GM19395 (cell line): ENCODE measurements around the gene CXorf58.
"Not testable (repeated sequence)": the region's sequence is repeated elsewhere in the genome, so short reads cannot be mapped to it uniquely, and the experiment has no call there.

ENCODE experiments used
- ATAC-seq: cut with Tn5 transposase; IDR thresholded peaks from one replicate; pipeline ENCODE4 v1.9.1; 2021; ENCODE audit warnings: mild to moderate bottlenecking, moderate library complexity; ENCODE audit not compliant: unreplicated experiment

Gene CXorf58, protein sequence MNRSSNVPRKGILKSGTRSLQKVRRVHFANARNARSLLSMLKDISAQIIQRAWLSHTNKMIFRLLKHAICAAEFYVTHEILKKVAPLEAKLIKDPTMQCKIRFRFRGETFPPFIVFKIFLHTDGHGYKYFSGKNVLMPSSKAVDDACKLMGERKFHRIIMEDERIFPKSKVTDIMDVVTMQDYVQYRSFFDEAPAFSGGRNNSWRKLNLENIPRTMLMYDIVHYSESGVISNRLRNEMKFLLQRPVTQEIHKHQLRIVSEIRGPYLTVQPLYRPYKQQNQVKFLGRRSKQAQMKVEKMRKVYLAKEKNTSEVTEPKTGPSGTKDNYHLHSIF

GRCh38 chrX:23907498-23908218, at the start of gene CXorf58, which contains the start of gene APOO:
Gene CXorf58 (plus strand): TSS chrX:23908006. CDS start chrX:23910303, 2,297 bp downstream.
Gene APOO (minus strand): TSS chrX:23907938. CDS start chrX:23907702, 236 bp downstream.
- ATAC-seq, result peak; percentile 90

GRCh38 chrX:23859238-23859637, 48.6 kb upstream of the CXorf58 start:
- ATAC-seq, result not testable (repeated sequence)

DNA sequence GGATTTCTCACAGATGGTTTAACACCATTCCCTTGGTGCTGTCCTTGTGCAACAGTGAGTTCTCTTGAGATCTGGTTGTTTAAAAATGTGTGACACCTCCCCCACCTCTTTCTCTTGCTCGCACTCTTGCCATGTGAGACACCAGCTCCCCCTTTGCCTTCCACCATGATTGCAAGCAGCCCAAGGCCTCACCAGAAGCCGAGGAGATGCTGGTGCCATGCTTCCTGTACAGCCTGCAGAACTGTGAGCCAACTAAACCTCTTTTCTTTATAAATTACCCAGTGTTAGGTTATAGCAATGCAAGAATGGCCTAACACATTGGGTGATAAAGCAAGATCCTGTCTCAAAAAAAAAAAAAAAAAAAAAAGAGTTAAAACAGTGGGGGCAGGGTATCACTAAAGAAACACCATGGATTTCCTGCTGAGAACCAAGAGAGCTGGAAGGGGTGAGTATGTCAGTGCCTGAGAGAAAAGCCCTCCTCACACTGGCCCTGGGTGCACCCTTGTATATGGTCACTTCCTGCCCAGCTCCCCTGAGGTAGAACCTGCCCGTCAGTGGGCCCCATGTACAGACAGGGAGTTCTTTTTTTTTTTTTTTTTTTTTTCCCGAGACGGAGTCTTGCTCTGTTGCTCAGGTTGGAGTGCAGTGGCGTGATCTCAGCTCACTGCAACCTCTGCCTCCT, 46.5 kb upstream of the CXorf58 start:
- ATAC-seq, result no peak

DNA sequence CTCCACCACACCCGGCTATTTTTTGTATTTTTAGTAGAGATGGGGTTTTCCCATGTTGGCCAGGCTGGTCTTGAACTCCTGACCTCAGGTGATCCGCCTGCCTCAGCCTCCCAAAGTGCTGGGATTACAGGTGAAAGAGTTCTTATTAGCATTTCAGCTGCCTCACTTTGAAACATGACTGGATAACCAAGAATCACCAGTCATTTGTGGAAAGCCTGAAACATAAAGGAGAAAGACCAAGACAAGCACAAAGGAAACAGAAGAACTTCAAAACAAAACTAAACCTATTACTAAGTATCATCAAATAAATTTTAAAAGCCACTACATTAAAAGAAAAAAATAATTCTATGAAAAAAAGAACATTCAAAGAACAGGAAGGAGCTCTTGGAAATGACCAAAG, 45.9 kb upstream of the CXorf58 start:
- not testable (repeated sequence) for ATAC-seq

DNA sequence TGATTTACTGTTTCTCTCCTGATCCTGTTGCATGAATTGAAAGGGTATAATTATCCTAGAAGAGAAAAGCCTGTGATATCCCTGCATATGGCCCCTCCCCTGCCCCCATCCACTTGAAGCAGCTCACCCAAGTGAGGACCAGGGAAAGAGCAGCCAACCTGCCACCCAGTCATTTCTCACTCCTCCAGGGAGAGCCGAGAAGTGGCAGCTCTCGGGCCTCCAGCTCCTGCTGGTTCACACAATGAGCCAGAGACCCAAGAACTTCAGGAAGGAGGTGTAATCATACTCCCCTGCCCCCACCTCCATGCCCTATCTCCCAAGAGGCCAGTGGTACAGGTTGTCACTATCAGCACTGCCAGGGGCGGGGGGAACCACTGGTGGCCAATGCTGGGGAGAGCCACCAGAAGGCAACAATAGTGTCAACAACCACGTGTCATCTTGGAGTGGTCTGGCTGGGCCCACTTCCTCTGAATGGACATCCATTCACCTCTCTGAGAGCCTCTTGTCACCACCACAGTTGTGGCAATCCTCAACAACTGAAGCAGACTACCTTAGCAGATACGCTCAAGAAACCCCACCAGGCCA, 43.0 kb upstream of the CXorf58 start:
- ATAC-seq, result no peak

DNA sequence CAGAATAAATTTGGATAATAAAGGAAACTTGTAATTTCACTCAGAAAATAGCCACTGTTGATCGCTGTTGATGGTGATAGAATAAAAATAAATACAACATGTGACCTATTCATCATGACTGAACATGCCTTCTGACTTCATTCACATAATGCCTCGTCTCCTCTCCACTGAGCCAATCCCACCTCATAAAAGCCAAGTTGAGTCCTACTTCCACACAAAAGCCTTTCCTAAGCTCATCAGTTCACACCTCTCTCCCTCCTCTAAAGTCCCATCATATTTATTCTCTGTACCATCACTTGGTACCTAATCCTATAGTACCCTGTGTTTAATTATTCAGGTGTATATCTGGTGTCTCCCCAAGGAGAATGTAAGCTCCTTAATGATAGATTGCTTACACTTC, 37.8 kb upstream of the CXorf58 start:
- ATAC-seq, result no peak

- ATAC-seq, result no peak
Measured at GRCh38 chrX:23871905-23872546, 35.8 kb upstream of the CXorf58 start.

DNA sequence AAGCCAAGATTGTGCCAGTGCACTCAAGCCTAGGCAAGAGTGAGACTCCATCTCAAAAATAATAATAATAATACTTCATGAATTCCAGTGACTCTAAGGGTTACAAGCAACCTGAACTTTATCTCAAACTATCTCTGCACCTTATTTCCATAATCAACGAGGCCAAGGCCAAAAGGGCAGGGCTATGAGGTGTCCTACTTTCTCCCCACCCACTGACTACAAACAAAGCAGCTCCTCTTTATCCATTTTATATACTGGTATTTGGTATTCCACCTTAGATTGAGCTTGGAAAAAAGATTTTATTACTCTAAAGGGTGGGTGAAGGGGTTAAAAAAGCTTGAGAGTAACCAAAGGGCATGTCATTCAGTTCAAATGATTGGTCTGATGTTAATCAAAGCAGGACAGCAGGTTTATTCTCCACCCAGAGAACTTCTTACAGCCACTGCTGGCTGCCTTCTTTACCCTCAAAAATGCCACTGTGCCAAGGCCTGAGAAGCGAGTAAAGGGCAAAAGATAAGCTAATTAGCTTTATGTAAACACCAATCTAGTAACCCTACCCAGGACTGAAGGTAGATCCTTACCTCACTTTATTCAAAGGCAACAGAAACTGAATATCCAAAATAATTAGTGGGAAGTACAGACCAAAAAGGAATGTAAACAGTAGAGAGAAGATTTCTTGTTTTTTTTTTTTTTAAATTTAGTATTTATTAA, 28.3 kb upstream of the CXorf58 start:
- no peak for ATAC-seq

DNA sequence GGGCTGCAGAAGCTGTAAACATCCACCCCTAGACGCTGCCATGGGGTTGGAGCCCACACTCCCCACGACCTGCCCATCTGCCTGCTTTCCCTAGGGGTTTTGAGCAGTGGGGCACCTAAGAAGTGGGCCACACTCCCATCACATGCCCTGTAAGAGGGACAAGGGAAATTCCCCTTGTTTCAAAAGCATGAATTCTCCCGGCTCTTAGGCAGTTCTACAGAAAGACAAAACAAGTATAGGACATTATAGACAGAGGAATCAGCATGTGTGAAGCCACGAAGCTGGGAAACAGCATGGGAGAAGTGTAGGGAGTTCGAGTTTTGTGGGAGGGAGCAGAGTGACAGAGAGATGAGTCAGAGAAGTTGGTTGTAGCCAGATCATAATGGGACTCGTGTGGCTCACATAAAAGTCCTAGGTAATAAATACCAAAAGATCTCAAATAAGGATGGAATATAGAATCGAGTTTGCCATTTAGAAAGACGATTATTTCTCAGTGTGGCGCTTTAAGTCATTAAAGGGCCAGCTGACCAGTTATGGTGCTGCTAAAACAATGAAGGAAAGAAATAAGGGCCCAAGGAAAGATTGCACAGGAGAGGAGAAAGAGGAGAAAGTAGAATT, 24.0 kb upstream of the CXorf58 start:
- ATAC-seq, result no peak

DNA sequence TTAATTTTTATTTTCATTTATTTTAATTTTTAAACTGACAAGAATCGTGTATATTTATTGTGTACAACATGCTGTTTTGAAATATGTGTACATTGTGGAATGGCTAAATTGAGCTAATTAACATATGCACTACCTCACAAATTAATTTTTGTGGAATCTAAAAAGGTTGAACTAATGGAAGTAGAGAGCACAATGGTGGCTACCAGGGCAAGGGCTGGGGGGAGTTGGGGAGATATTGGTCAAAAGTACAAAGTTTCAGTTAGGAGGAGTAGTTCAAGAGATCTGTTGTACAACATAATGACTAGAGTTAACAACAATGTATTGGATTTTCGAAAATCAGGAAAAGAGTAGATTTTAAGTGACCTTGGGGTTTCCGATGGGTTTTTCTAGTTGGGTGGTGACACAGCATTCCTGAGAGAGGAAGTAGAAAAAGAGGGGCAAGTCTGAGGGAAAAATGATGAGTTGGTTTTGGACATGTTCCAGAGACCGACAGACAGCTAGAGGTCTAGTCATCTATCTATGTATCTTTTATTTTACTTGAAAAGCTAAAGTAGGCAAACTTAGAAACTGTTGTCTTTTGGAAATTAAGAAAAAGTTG, 23.3 kb upstream of the CXorf58 start:
- no peak for ATAC-seq

GRCh38 chrX:23885803-23886202, 22.0 kb upstream of the CXorf58 start:
- ATAC-seq, result no peak

DNA sequence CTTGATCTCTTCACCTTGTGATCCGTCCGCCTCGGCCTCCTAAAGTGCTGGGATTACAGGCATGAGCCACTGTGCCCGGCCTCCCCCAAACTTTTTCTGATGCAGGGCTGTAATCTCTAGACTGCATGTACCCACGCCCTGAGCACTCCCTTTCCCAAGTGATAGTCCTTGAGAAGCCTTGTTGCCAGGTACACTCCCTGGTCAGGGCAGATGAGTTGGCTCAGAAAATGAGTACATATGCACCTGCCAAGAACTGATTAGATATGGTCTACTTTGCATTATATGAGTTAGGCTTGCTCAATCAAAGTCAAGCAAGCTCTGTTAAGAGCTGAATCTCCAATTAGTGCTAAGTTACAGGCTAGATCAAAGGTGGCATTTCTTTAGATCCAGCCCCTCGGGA, 20.4 kb upstream of the CXorf58 start:
- ATAC-seq, result no peak

- no peak for ATAC-seq
Measured at GRCh38 chrX:23887918-23888317, 19.9 kb upstream of the CXorf58 start.

DNA sequence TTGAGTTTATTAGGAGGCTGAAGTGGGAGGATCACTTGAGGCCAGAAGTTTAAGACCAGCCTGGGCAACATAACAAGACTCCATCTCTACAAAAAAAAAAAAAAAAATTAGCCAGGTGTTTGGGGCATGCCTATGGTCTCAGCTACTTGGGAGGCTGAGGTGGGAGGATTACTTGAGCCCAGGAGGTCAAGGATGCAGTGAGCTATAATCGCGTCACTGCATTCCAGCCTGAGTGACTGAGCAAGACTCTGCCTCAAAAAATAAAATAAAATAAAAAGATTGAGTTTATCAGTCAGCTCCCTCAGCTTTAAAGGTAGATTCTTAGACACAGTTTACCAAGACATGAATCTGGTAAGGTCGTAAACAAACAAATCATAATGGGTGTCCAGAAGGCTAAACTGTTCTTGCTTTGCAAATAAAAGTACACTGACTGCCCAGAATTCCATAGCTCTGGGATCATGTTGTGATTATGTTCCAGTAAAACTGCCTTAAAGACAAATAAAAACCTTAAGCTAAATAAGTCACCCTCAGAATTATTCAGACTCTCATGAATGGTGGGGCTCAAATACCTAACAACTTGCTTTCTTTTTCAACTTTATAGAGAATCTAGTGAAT, 18.8 kb upstream of the CXorf58 start:
- ATAC-seq, result no peak

GRCh38 chrX:23890933-23891332, 16.9 kb upstream of the CXorf58 start:
- no peak for ATAC-seq

DNA sequence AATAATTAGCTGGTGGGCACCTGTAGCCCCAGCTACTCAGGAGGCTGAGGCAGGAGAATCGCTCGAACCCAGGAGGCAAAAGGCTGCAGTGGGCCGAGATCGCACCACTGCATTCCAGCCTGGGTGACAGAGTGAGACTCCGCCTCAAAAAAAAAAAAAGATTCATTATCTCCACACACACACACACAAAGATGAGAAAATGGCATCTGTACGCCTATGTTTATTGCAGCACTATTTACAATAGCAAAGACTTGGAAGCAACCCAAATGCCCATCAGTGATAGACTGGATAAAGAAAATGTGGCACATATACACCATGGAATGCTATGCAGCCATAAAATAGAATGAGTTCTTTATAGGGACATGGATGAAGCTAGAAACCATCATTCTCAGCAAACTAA, 12.8 kb upstream of the CXorf58 start:
- ATAC-seq, result not testable (repeated sequence)

GRCh38 chrX:23896539-23896938, 11.3 kb upstream of the CXorf58 start:
- ATAC-seq, result not testable (repeated sequence)

DNA sequence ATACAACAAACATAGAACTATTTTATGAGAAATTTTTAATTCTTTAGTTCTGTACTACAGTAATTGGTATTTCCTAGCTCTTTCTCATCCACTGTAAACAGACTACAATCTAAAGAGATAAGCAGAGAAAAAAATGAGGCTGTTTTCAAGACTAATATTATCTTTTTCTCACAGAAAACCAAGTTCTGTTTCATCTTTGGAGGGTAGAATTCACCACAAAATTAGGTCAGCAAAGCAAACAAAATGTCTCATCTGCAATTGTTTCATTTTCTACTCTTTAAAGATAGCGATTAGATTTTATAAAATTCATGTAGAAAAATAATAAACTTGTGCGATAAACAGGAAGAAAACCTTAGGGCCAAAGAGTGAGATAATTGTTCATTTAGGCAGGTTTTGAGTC, 10.8 kb upstream of the CXorf58 start:
- no peak for ATAC-seq

DNA sequence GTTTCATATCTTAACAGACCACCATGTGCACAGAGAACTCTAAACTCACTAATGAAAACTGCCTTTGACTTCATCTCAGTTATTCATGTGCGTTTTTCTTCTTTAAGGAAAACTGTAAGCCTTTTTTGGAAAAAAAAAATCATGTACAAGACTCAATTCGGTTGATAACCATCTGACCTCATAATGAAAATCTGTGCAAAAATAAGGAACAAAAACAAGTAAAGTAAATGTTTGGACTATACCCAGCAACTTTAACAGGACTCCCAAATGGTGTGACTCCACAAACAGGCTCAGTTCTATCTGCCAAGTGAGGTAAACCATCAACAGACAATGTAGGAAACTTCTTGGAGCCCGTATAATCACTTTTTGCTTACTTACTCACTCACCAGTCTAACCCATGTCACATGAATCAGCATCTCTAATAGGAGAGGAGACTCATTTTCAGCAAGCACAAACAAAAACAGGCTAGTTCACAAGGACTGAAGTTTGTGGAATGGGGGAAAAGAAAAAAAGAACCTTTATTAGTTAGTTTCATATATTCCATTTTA, 9.3 kb upstream of the CXorf58 start:
- ATAC-seq, result no peak
